Endothelial cell (in vitro differentiated cells): ENCODE results near the gene ANXA3. TPM values are rescaled to one million over a fixed set of nuclear protein-coding genes. Genes with fewer than 3 reads are reported as not detected.

ENCODE experiments used
- DNase-seq: peaks from one replicate; pipeline ENCODE4 v3.0.0; 2021; ENCODE audit warnings: low spot score
- H3K27ac Mint-ChIP-seq: one replicate; pipeline ENCODE4 v1.8.0; 2021; ENCODE audit warnings: mixed read lengths, inconsistent platforms; ENCODE audit not compliant: unreplicated experiment
- H3K27me3 Mint-ChIP-seq: one replicate; pipeline ENCODE4 v1.8.0; 2021; ENCODE audit warnings: mild to moderate bottlenecking, moderate library complexity, mixed read lengths, inconsistent platforms; ENCODE audit not compliant: unreplicated experiment
- H3K36me3 Mint-ChIP-seq: one replicate; pipeline ENCODE4 v1.8.0; 2021; ENCODE audit warnings: mild to moderate bottlenecking, low read depth, mixed read lengths, inconsistent platforms; ENCODE audit not compliant: unreplicated experiment
- H3K4me1 Mint-ChIP-seq: one replicate; pipeline ENCODE4 v1.8.0; 2021; ENCODE audit warnings: mild to moderate bottlenecking, mixed read lengths, inconsistent platforms; ENCODE audit not compliant: unreplicated experiment
- H3K4me3 Mint-ChIP-seq: one replicate; pipeline ENCODE4 v1.8.0; 2021; ENCODE audit warnings: mild to moderate bottlenecking, mixed read lengths, inconsistent platforms; ENCODE audit not compliant: unreplicated experiment
- H3K9me3 Mint-ChIP-seq: one replicate; pipeline ENCODE4 v1.8.0; 2021; ENCODE audit warnings: mixed read lengths, inconsistent platforms; ENCODE audit not compliant: unreplicated experiment
- total RNA-seq: library from RNA; stranded (reverse); fragmentation: NEBNext Ultra II Directional; extraction: Animal tissue kit (Norgen Biotek cat#: 25700); gene quantifications from one replicate; pipeline ENCODE4 v1.2.1, GENCODE V29; 2021; ENCODE audit not compliant: unreplicated experiment
- TF ChIP-seq, protein P1 (sequence below): fragments of 200-600 bp; sonication (generic); IDR thresholded peaks from one replicate; pipeline ENCODE4 v1.5.0; 2021; ENCODE audit warnings: antibody characterized with exemption; ENCODE audit not compliant: unreplicated experiment

ANXA3 gene
- total RNA-seq, 1 donor from 2014 or later, result 30.4 TPM

DNA sequence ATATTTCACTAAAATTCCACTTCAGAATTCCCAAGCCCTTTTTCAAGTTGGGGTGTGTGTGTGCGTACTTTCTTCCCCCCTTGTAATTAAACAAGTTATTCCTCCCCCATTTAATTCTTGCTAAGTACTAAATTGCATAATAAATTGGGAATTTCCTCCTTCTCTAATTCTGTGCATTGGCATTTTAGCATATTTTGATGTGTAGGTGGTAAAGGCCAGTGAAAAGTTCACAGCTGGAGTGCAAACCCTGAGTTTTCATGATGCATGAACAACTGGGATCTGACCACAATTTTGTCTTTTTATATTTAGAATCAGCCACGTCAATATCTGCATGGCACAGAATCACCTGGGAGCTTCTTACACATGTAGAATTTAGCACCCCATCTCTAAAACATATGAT, 18.5 kb downstream of the ANXA3 start:
- Mint-ChIP-seq H3K9me3 (no peaks in the 10 kb centered on the region), H3K4me3 (no peak overlapping the region), H3K27me3 (peaks cover 2% of the 10 kb centered on the region), H3K4me1 (peaks cover 9% of the 10 kb centered on the region), H3K36me3 (peaks cover 6% of the 10 kb centered on the region), H3K27ac (no peak overlapping the region)
- DNase-seq, result no peak
- TF ChIP-seq, protein P1, sequence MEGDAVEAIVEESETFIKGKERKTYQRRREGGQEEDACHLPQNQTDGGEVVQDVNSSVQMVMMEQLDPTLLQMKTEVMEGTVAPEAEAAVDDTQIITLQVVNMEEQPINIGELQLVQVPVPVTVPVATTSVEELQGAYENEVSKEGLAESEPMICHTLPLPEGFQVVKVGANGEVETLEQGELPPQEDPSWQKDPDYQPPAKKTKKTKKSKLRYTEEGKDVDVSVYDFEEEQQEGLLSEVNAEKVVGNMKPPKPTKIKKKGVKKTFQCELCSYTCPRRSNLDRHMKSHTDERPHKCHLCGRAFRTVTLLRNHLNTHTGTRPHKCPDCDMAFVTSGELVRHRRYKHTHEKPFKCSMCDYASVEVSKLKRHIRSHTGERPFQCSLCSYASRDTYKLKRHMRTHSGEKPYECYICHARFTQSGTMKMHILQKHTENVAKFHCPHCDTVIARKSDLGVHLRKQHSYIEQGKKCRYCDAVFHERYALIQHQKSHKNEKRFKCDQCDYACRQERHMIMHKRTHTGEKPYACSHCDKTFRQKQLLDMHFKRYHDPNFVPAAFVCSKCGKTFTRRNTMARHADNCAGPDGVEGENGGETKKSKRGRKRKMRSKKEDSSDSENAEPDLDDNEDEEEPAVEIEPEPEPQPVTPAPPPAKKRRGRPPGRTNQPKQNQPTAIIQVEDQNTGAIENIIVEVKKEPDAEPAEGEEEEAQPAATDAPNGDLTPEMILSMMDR, result no peak

DNA sequence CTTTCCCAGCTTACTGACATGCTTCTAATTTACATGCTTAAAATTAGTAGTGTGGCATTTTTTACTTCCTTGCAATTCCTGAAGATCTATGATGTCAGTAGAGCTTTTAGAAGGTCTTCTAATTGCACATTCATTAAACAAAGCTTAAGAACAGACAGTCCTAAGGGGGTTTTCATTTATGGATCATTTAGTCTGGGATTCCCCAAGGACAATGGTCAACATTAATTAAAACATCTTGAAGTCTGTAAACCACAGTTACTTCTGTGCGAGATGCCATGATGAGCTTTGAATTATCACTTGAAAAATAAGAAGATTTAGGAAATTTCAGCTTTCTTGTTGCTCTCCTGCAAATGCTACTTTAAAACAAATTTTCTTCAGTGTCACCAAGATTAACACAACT, 20.2 kb downstream of the ANXA3 start:
- H3K4me1 Mint-ChIP-seq, result peaks cover 5% of the 10 kb centered on the region
- no peak overlapping the region for H3K27ac Mint-ChIP-seq

DNA sequence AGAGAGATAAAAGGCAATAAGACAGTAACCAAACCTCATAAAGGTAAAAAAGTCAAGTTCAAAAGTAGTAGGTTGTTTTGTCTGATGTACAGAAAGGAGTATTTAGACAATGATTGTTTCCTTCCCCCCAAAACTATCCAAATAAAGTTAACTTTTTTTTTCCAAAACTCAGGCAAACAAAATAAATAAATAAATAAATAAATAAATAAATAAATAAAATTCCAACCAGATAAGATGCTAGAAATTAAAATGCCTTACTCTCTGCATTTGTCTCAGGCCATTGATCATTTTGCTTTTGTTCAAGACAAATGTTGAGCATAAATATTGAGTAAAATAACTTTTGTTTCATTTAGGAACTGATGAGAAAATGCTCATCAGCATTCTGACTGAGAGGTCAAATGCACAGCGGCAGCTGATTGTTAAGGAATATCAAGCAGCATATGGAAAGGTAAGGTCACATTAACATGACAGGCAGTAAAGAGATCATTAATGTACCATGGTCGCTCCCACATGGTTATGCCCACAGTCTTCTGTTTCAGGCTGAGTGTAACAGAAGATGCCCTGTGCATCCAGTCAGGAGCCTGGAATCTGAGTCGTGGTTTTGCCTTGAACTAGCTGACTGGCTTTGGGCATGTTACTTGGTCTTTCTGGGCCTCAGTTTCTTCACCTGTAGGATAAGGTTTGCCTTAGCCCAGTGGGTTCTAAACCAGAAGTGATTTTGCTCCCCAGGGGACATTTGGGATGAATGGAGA, 27.3 kb downstream of the ANXA3 start:
- no peaks in the 10 kb centered on the region for H3K27me3 Mint-ChIP-seq
- no peaks in the 10 kb centered on the region for H3K9me3 Mint-ChIP-seq
- peaks cover 6% of the 10 kb centered on the region for H3K36me3 Mint-ChIP-seq
- DNase-seq, result no peak
- peaks cover 2% of the 10 kb centered on the region for H3K4me1 Mint-ChIP-seq
- H3K4me3 Mint-ChIP-seq, result no peak overlapping the region
- TF ChIP-seq, protein P1, result no peak
- no peak overlapping the region for H3K27ac Mint-ChIP-seq

More for the DNA sequence above, 20.2 kb downstream of the ANXA3 start:
- no peaks in the 10 kb centered on the region for H3K27me3 Mint-ChIP-seq
- no peak for DNase-seq
- TF ChIP-seq, protein P1, result no peak
- H3K9me3 Mint-ChIP-seq, result no peaks in the 10 kb centered on the region
- H3K36me3 Mint-ChIP-seq, result peaks cover 10% of the 10 kb centered on the region
- no peak overlapping the region for H3K4me3 Mint-ChIP-seq

DNA sequence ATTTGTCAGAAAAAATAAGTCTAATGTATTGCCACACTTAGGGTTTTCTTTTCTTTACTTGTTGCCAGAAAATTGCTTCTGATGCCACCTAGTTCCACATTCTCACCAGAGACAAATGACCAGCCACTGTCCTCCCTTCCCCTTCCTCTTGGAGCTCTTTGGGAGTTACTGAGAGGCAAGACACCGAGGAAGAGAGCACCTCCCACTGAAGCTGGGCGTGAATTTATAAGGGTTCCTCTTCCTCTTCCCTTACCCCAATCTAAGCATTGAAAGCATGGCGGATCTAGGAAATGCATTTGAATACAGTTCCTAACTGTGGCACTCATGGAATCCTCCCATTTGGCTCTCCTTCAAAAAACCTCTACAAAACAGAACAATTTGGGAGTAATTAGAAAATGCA, 30.0 kb downstream of the ANXA3 start:
- TF ChIP-seq, protein P1, result no peak
- Mint-ChIP-seq H3K4me1 (peaks cover 2% of the 10 kb centered on the region), H3K27me3 (no peaks in the 10 kb centered on the region), H3K9me3 (no peaks in the 10 kb centered on the region), H3K4me3 (no peak overlapping the region), H3K27ac (no peak overlapping the region), H3K36me3 (peaks cover 14% of the 10 kb centered on the region)
- DNase-seq, result no peak

DNA sequence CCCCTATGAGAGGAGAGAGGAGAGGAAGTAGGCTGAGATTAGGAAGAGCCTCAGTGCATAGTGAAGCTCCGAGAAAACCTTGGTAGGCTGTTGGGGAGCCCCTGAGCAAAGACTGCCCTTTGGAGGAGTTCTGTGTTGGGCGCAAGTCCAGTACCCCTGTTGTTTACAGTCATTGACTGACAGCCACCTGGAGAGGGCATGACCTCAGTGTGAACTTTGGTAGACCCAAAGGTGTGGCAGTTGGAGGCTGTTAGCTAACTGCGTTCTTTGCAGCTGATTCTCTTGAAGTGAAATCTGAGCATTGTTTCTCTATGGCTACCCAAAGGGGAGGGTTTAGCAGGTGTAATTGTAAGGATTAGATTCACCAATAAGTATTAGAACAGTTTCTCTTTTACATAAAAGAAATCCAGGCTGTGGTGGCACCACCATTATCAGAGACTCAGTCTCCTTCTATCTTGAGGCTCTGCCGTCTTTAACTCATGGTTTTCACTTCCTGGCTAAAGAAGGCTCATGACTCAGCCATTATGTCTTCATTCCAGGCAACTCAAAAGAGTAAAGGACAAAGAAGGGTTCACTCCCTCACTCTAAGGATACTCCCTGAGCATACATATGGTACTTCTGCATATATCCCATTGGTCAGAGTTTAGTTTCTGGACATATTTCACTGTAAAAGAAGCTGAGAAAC, 33.4 kb downstream of the ANXA3 start:
- Mint-ChIP-seq H3K27me3 (no peaks in the 10 kb centered on the region), H3K4me3 (no peak overlapping the region), H3K36me3 (peaks cover 14% of the 10 kb centered on the region), H3K4me1 (peaks cover 10% of the 10 kb centered on the region), H3K9me3 (no peaks in the 10 kb centered on the region), H3K27ac (no peak overlapping the region)
- TF ChIP-seq, protein P1, result no peak
- DNase-seq, result no peak
